ENCODE results near the gene DPP7.

DPP7 gene

GRCh38 chr9:137096785-137097546 lies 17.6 kb downstream of the DPP7 start:
- H3K4me1 ChIP-seq, result peaks cover 9 to 28% (median 26%) of the 10 kb centered on the region in 10 experiments
- H3K4me2 ChIP-seq, result peak overlapping the region in 8 of 11 experiments; percentile 2 to 81 (median 70); a peak in 14 of 22 replicates
- H3K9me3 ChIP-seq (replicated peaks in 1 of 11), result peaks cover 4 to 17% (median 13%) of the 10 kb centered on the region in 11 experiments; a peak in 21 of 22 replicates
- H3K9ac ChIP-seq, result peak overlapping the region in 6 of 11 experiments; percentile 0 to 59 (median 30); a peak in 6 of 22 replicates
- peaks cover 0 to 36% (median 0%) of the 10 kb centered on the region in 11 experiments; a peak in 9 of 22 replicates for H4K20me1 ChIP-seq
- H3K4me3 ChIP-seq, result no peak overlapping the region
- TF ChIP-seq Cebpa-rat (IDR thresholded peaks at IDR 0.05), result no peak
- no peaks in the 10 kb centered on the region for H3K27me3 ChIP-seq
- H3K27ac ChIP-seq, result peak overlapping the region in 1 of 11 experiments; percentile 52; a peak in 1 of 22 replicates
- H3K36me3 ChIP-seq, result peaks cover 59 to 87% (median 69%) of the 10 kb centered on the region in 11 experiments

DNA sequence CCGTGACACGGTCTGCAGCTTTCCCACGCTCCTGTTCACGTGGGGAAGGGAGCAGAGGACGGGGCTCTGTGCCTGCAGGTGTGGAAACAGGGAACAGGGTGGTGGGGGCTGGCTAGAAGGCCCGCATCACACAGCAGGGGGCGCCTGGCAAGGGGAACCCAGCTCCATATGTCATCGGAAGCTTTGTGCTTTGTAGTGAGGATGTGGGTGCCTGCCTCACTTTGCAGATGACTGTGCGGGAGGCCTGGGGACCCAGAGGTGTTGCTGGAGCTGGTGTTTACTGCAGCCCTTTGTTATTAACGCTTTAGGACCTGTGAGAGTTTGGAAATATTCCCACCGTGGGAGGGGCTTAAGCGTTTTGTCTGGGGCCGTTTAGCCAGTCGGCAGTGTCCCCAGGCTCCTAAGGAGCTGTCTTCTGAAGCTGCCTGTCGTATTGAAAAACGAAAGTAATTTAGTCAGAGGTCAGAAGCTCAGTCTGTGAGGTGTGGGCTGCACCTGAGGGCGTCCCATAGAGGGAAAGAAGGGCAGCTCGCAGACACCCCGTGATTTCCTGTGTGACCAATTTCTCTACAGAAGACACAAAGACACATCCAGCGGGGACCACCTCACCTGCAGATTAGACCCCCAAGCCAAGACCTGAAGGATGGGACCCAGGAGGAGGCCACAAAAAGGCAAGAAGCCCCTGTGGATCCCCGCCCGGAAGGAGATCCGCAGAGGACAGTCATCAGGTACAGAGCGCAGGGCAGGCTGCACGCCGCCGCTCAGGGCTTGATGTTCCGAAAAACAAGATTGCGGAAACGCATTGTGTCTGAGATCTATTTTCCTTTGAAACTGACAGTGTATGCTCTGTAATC lies 18.6 kb downstream of the DPP7 start:
- H4K20me1 ChIP-seq, result peaks cover 0 to 36% (median 0%) of the 10 kb centered on the region in 11 experiments; a peak in 10 of 22 replicates

GRCh38 chr9:137089232-137089947 lies 25.1 kb downstream of the DPP7 start:
- Histone ChIP-seq H4K20me1 (peaks cover 0 to 4% (median 3%) of the 10 kb centered on the region in 11 experiments; a peak in 9 of 22 replicates), H3K4me1 (peaks cover 52 to 61% (median 58%) of the 10 kb centered on the region in 10 experiments), H3K27me3 (no peaks in the 10 kb centered on the region), H3K36me3 (peaks cover 12 to 45% (median 21%) of the 10 kb centered on the region in 11 experiments; a peak in 18 of 22 replicates), H3K9me3 (replicated peaks in 1 of 11) (no peaks in the 10 kb centered on the region), H3K27ac (peak overlapping the region in 10 of 11 experiments; percentile 11 to 94 (median 56); a peak in 20 of 22 replicates), H3K4me2 (peak overlapping the region; percentile 82 to 100 (median 98)), H3K4me3 (peak overlapping the region in 2 of 10 experiments; percentile 7 to 27; a peak in 3 of 20 replicates), H3K9ac (peak overlapping the region; percentile 22 to 85 (median 40); a peak in 19 of 22 replicates)
- TF ChIP-seq Cebpa-rat (IDR thresholded peaks at IDR 0.05), result no peak

More for the DNA sequence above, 18.6 kb downstream of the DPP7 start:
- H3K36me3 ChIP-seq, result peaks cover 56 to 87% (median 63%) of the 10 kb centered on the region in 11 experiments
- no peaks in the 10 kb centered on the region for H3K27me3 ChIP-seq
- H3K4me2 ChIP-seq, result peak overlapping the region; percentile 40 to 81 (median 70)
- TF ChIP-seq Cebpa-rat (IDR thresholded peaks at IDR 0.05), result no peak
- peaks cover 9 to 30% (median 28%) of the 10 kb centered on the region in 10 experiments for H3K4me1 ChIP-seq
- peak overlapping the region in 8 of 11 experiments; percentile 6 to 56 (median 44); a peak in 15 of 22 replicates for H3K27ac ChIP-seq
- peak overlapping the region in 9 of 11 experiments; percentile 3 to 61 (median 55); a peak in 14 of 22 replicates for H3K9ac ChIP-seq
- H3K9me3 ChIP-seq (replicated peaks in 1 of 11), result peaks cover 0 to 6% (median 2%) of the 10 kb centered on the region in 11 experiments; a peak in 18 of 22 replicates
- peak overlapping the region in 4 of 10 experiments; percentile 9 to 40 (median 21); a peak in 4 of 20 replicates for H3K4me3 ChIP-seq

- Histone ChIP-seq H3K9ac (peak overlapping the region in 8 of 11 experiments; percentile 78 to 90 (median 83); a peak in 8 of 22 replicates), H3K36me3 (peaks cover 11 to 34% (median 17%) of the 10 kb centered on the region in 11 experiments; a peak in 18 of 22 replicates), H3K27me3 (no peaks in the 10 kb centered on the region), H3K4me2 (peak overlapping the region; percentile 82 to 100 (median 98)), H3K4me3 (peak overlapping the region in 4 of 10 experiments; percentile 67 to 77 (median 72); a peak in 7 of 20 replicates), H3K9me3 (replicated peaks in 1 of 11) (no peaks in the 10 kb centered on the region), H3K4me1 (peaks cover 65 to 73% (median 71%) of the 10 kb centered on the region in 10 experiments), H3K27ac (peak overlapping the region in 6 of 11 experiments; percentile 45 to 94 (median 72); a peak in 7 of 22 replicates), H4K20me1 (peaks cover 1 to 16% (median 12%) of the 10 kb centered on the region in 11 experiments; a peak in 20 of 22 replicates)
- no peak for TF ChIP-seq Cebpa-rat (IDR thresholded peaks at IDR 0.05)
Measured at GRCh38 chr9:137088121-137088520, 26.4 kb downstream of the DPP7 start.

DNA sequence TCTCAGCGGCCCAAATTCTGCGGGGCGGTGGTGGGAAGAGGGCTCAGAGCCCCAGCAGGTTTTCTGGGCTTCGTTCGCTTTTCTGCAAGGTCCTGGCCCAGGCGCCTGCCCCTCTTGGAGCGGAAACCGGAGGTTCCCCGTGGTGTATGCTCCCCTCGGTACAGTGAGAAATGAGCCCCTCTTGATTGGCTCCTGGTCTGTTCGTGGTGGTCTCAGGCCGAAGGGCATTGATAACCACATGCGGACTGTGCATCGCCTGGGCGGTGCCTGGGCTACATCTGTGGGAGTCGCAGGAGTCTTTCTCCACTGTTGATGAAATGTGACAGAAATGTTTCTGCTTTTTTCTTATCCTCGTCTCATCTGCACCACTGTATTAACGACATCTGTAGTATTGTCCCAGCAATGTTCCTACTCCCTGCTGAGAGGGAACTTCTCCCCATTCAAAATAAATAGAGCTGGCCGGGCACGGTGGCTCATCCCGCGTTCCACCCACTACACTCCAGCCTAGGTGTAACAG lies 27.1 kb downstream of the DPP7 start:
- H3K27ac ChIP-seq, result peak overlapping the region; percentile 57 to 94 (median 84)
- peak overlapping the region; percentile 66 to 83 (median 76) for H3K4me3 ChIP-seq
- no peaks in the 10 kb centered on the region for H3K9me3 ChIP-seq (replicated peaks in 1 of 11)
- H3K9ac ChIP-seq, result peak overlapping the region; percentile 78 to 90 (median 83)
- H3K4me1 ChIP-seq, result peaks cover 71 to 80% (median 77%) of the 10 kb centered on the region in 10 experiments
- H3K27me3 ChIP-seq, result no peaks in the 10 kb centered on the region
- H4K20me1 ChIP-seq, result peaks cover 8 to 23% (median 19%) of the 10 kb centered on the region in 11 experiments; a peak in 20 of 22 replicates
- peaks cover 4 to 34% (median 14%) of the 10 kb centered on the region in 11 experiments; a peak in 16 of 22 replicates for H3K36me3 ChIP-seq
- no peak for TF ChIP-seq Cebpa-rat (IDR thresholded peaks at IDR 0.05)
- H3K4me2 ChIP-seq, result peak overlapping the region; percentile 82 to 100 (median 98)

- H3K9me3 ChIP-seq (replicated peaks in 1 of 11), result no peaks in the 10 kb centered on the region
- peak within 1 kb of the TSS; percentile 97 to 100 (median 99) for H3K4me2 ChIP-seq
- peak within 1 kb of the TSS; percentile 77 to 94 (median 89) for H3K27ac ChIP-seq
- H3K4me1 ChIP-seq, result peaks cover 78 to 87% (median 84%) of the 10 kb centered on the region in 10 experiments
- peaks cover 13 to 30% (median 26%) of the 10 kb centered on the region in 11 experiments; a peak in 21 of 22 replicates for H4K20me1 ChIP-seq
- 0 out of 22 replicates have a peak, but pooled peaks cover 0 to under 1% (median 0%) of the 10 kb centered on the region in 11 experiments for H3K27me3 ChIP-seq
- peak within 1 kb of the TSS; percentile 66 to 83 (median 76) for H3K4me3 ChIP-seq
- TF ChIP-seq Cebpa-rat (IDR thresholded peaks at IDR 0.05), result no peak
- H3K36me3 ChIP-seq, result peaks cover 0 to 34% (median 10%) of the 10 kb centered on the region in 11 experiments; a peak in 15 of 22 replicates
- peak within 1 kb of the TSS; percentile 80 to 90 (median 83) for H3K9ac ChIP-seq
Measured at GRCh38 chr9:137086531-137087408, 27.8 kb downstream of the DPP7 start, which contains the start of gene MAN1B1. Gene MAN1B1, plus strand, starts transcription at chr9:137086985. Its CDS starts 15 bp downstream, at chr9:137087000.

Data from BLaER1 treated with 17β-estradiol and CSF1 and Interleukin-3, amounts not matched to agents 10 nM and 100 nM (cell line).